A204.1 (cell line): ENCODE results near the gene ADCYAP1R1.

Experiments
- FAIRE-seq: peaks from 2 replicates; lab custom pipeline; 2012; peaks lifted over from hg19 to GRCh38; lab: Jason Lieb, UNC

ADCYAP1R1 gene

GRCh38 chr7:31087351-31087750 is 35.2 kb downstream of the ADCYAP1R1 start:
- FAIRE-seq = no peak

- no peak for FAIRE-seq
These were observed 39.9 kb downstream of the ADCYAP1R1 start for GRCh38 chr7:31091924-31092434.

GRCh38 chr7:31092606-31093005 is 40.5 kb downstream of the ADCYAP1R1 start:
- no peak for FAIRE-seq

- no peak for FAIRE-seq
These were observed 41.2 kb downstream of the ADCYAP1R1 start for GRCh38 chr7:31093282-31093681.

- no peak for FAIRE-seq
These were observed 42.2 kb downstream of the ADCYAP1R1 start for GRCh38 chr7:31094271-31094670.

- no peak for FAIRE-seq
These were observed 43.4 kb downstream of the ADCYAP1R1 start for GRCh38 chr7:31095286-31096197.

- no peak for FAIRE-seq
These were observed 44.2 kb downstream of the ADCYAP1R1 start for GRCh38 chr7:31096198-31096876.

- no peak for FAIRE-seq
These were observed 44.8 kb downstream of the ADCYAP1R1 start for GRCh38 chr7:31096877-31097258.

GRCh38 chr7:31098642-31099360 is 46.7 kb downstream of the ADCYAP1R1 start:
- FAIRE-seq = no peak

- FAIRE-seq = no peak
These were observed 47.6 kb downstream of the ADCYAP1R1 start for GRCh38 chr7:31099451-31100444.

GRCh38 chr7:31100445-31100844 is 48.3 kb downstream of the ADCYAP1R1 start:
- FAIRE-seq = no peak

GRCh38 chr7:31100871-31101270 is 48.8 kb downstream of the ADCYAP1R1 start:
- no peak for FAIRE-seq

GRCh38 chr7:31101544-31101943 is 49.4 kb downstream of the ADCYAP1R1 start:
- FAIRE-seq = no peak

- no peak for FAIRE-seq
These were observed 50.3 kb downstream of the ADCYAP1R1 start for GRCh38 chr7:31102151-31102972.

- no peak for FAIRE-seq
These were observed 51.1 kb downstream of the ADCYAP1R1 start for GRCh38 chr7:31102973-31103850.

- FAIRE-seq = no peak
These were observed 52.5 kb downstream of the ADCYAP1R1 start for GRCh38 chr7:31104361-31105255.

GRCh38 chr7:31105256-31105950 is 53.3 kb downstream of the ADCYAP1R1 start:
- FAIRE-seq = no peak
